Spleen (tissue), 7 donors: ENCODE data around the gene IFT81.

Source experiments
- POLR2A ChIP-seq, 3 donors: fragments of 450-650 bp; IDR thresholded peaks; one replicate each; pipeline ENCODE4 v1.5.1; 2017; ENCODE audit warnings: antibody characterized with exemption in 3 of 3, mild to moderate bottlenecking in 1 of 3
- TF ChIP-seq, protein P1 (sequence below), 11 experiments: fragments of 200-600 bp in 7 of 11; fragments of 450-650 bp in 4 of 11; sonication (generic) in 4 of 11; IDR thresholded peaks in 8 of 11; conservative IDR thresholded peaks in 3 of 11; 1 replicate in 7 of 11; 2 replicates in 4 of 11; pipeline versions ENCODE4 v1.4.0 to v1.8.0; 2016 to 2021; ENCODE audit warnings: antibody characterized with exemption in 11 of 11, inconsistent platforms in 4 of 11, mild to moderate bottlenecking in 1 of 11
- donor health status: DM: no; HTN: no; CAD: no; lungs with moderate emphysema.
- donor health status: DM: no; HTN: no; CAD: no.
- donor health status: DM: no; HTN: no; CAD: no.

- TF ChIP-seq, protein P1, sequence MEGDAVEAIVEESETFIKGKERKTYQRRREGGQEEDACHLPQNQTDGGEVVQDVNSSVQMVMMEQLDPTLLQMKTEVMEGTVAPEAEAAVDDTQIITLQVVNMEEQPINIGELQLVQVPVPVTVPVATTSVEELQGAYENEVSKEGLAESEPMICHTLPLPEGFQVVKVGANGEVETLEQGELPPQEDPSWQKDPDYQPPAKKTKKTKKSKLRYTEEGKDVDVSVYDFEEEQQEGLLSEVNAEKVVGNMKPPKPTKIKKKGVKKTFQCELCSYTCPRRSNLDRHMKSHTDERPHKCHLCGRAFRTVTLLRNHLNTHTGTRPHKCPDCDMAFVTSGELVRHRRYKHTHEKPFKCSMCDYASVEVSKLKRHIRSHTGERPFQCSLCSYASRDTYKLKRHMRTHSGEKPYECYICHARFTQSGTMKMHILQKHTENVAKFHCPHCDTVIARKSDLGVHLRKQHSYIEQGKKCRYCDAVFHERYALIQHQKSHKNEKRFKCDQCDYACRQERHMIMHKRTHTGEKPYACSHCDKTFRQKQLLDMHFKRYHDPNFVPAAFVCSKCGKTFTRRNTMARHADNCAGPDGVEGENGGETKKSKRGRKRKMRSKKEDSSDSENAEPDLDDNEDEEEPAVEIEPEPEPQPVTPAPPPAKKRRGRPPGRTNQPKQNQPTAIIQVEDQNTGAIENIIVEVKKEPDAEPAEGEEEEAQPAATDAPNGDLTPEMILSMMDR (IDR thresholded peaks at IDR 0.05 in 8 of 11, conservative IDR thresholded peaks at IDR 0.05 in 3 of 11), result no peak
- TF ChIP-seq POLR2A (IDR thresholded peaks at IDR 0.05), result no peak
Measured at GRCh38 chr12:110205931-110206330, 81.8 kb downstream of the IFT81 start.
